Measurements from ENCODE around the gene CUZD1.
"Not testable (repeated sequence)": the region's sequence is repeated elsewhere in the genome, so short reads cannot be mapped to it uniquely, and the experiment has no call there.

Gene CUZD1

GRCh38 chr10:122845783-122846332 lies at the start of gene CUZD1:
Gene CUZD1 (minus strand): TSS chr10:122845857. CDS start chr10:122845843, 14 bp downstream.
- DNase-seq: no peak

- DNase-seq: no peak
Observed at GRCh38 chr10:122894261-122894944, 48.7 kb upstream of the CUZD1 start.

- no peak for DNase-seq
Observed at GRCh38 chr10:122884166-122884565, 38.5 kb upstream of the CUZD1 start.

- no peak for DNase-seq
Observed at GRCh38 chr10:122882766-122883165, 37.1 kb upstream of the CUZD1 start.

- DNase-seq: peak; percentile 91 to 97
Observed at GRCh38 chr10:122879339-122880273, 33.9 kb upstream of the CUZD1 start, which contains the start of gene FAM24B. Gene FAM24B (minus strand): TSS chr10:122879581. CDS start chr10:122850515, 29,066 bp downstream.

GRCh38 chr10:122878799-122879338 lies 33.2 kb upstream of the CUZD1 start:
- DNase-seq: no peak

GRCh38 chr10:122877264-122877663 lies 31.6 kb upstream of the CUZD1 start:
- no peak for DNase-seq

GRCh38 chr10:122876467-122876855 lies 30.8 kb upstream of the CUZD1 start:
- DNase-seq: no peak

GRCh38 chr10:122875843-122876466 lies 30.3 kb upstream of the CUZD1 start:
- no peak for DNase-seq

GRCh38 chr10:122871947-122872346 lies 26.3 kb upstream of the CUZD1 start:
- DNase-seq: not testable (repeated sequence)

- not testable (repeated sequence) for DNase-seq
Observed at GRCh38 chr10:122868768-122869167, 23.1 kb upstream of the CUZD1 start.

- DNase-seq: not testable (repeated sequence)
Observed at GRCh38 chr10:122866757-122867482, 21.3 kb upstream of the CUZD1 start.

- no peak for DNase-seq
Observed at GRCh38 chr10:122864901-122865300, 19.2 kb upstream of the CUZD1 start.

- no peak for DNase-seq
Observed at GRCh38 chr10:122864194-122864592, 18.5 kb upstream of the CUZD1 start.

GRCh38 chr10:122863216-122864193 lies 17.8 kb upstream of the CUZD1 start:
- DNase-seq: no peak

GRCh38 chr10:122861711-122862161 lies 16.1 kb upstream of the CUZD1 start:
- DNase-seq: no peak

- no peak for DNase-seq
Observed at GRCh38 chr10:122859527-122859926, 13.9 kb upstream of the CUZD1 start.

- DNase-seq: not testable (repeated sequence)
Observed at GRCh38 chr10:122858042-122858441, 12.4 kb upstream of the CUZD1 start.

- DNase-seq: no peak
Observed at GRCh38 chr10:122856902-122857301, 11.2 kb upstream of the CUZD1 start.

- no peak for DNase-seq
Observed at GRCh38 chr10:122855745-122856144, 10.1 kb upstream of the CUZD1 start.

- DNase-seq: no peak
Observed at GRCh38 chr10:122854648-122855047, 9.0 kb upstream of the CUZD1 start.
